Lung (tissue), 12 donors: Measurements from ENCODE around the gene ADGRF5. TPM values are rescaled to one million over a fixed set of nuclear protein-coding genes. Genes with fewer than 3 reads are reported as not detected.

Experiments used
- ATAC-seq: fragments of 200-7000 bp; cut with Tn5 transposase; one replicate; pipeline ENCODE4 v1.9.1; 2020; ENCODE audit warnings: moderate number of reproducible peaks; ENCODE audit not compliant: insufficient read depth, low FRiP score
- DNase-seq, 3 donors: peaks; one replicate each; pipeline ENCODE4 v3.0.0-alpha.2; 2013 to 2017
- H3K27ac ChIP-seq, 2 donors: one replicate each; pipeline ENCODE4 v1.5.1; 2013; ENCODE audit warnings: mild to moderate bottlenecking in 2 of 2, moderate library complexity in 2 of 2, control low read depth in 1 of 2, inconsistent platforms in 1 of 2, low read depth in 1 of 2, low read length in 1 of 2
- H3K27me3 ChIP-seq, 3 donors: one replicate each; pipeline ENCODE4 v1.5.1; 2013; ENCODE audit warnings: low read length in 2 of 3; ENCODE audit not compliant: control insufficient read depth in 3 of 3, insufficient read depth in 3 of 3
- H3K36me3 ChIP-seq, 4 donors: one replicate each; pipeline ENCODE4 v1.5.1; 2013; ENCODE audit warnings: low read length in 4 of 4, mild to moderate bottlenecking in 1 of 4, moderate library complexity in 1 of 4; ENCODE audit not compliant: control insufficient read depth in 4 of 4, insufficient read depth in 4 of 4
- H3K4me1 ChIP-seq, 5 donors: one replicate each; pipeline ENCODE4 v1.5.1; 2013; ENCODE audit warnings: low read length in 5 of 5, mild to moderate bottlenecking in 2 of 5, moderate library complexity in 1 of 5; ENCODE audit not compliant: control insufficient read depth in 5 of 5, insufficient read depth in 5 of 5
- H3K4me3 ChIP-seq: one replicate; pipeline ENCODE4 v1.5.1; 2013; ENCODE audit warnings: mild to moderate bottlenecking, control low read depth, moderate library complexity
- H3K9ac ChIP-seq, 2 donors: one replicate each; pipeline ENCODE4 v1.5.1; 2013; ENCODE audit warnings: low read length in 2 of 2, control low read depth in 1 of 2; ENCODE audit not compliant: insufficient read depth in 1 of 2
- H3K9me3 ChIP-seq, 4 donors: one replicate each; pipeline ENCODE4 v1.5.1; 2013; ENCODE audit warnings: low read length in 3 of 4, mild to moderate bottlenecking in 1 of 4, moderate library complexity in 1 of 4; ENCODE audit not compliant: control insufficient read depth in 4 of 4, insufficient read depth in 3 of 4
- WGBS, 2 donors: extraction: QIAGEN DNeasy Blood & Tissue Kit; methylation state at CpG; one replicate each; pipeline ENCODE4 v1.1.7; 2013; 5-methylcytosine and 5-hydroxymethylcytosine counted together
- polyA plus RNA-seq, 2 donors: library from polyadenylated mRNA; stranded (reverse); fragments of 200-250 nt; gene quantifications; one replicate each; pipeline ENCODE4 v1.2.1, GENCODE V29; 2013
- total RNA-seq, 2 donors: library from RNA; depleted of rRNA in 1 of 2; stranded (reverse); fragments of >200 nt in 1 of 2; gene quantifications; one replicate each; pipeline ENCODE4 v1.2.1, GENCODE V29; 2014 to 2021
- TF ChIP-seq, protein P1 (sequence below): IDR thresholded peaks from 2 replicates; pipeline ENCODE4 v1.5.1; 2012; ENCODE audit warnings: mild to moderate bottlenecking; ENCODE audit errors: control extremely low read depth, extremely low read depth
- donor health status: control.
- donor health status: control.
- donor health status: Bipolar disorder and iron deficiency.
- donor health status: healthy.
- donor health status: DM: yes; HTN: yes; CAD: no.

The ADGRF5 gene
- total and polyA plus RNA-seq, 4 donors, result 71.3 to 339 (median 142) TPM

GRCh38 chr6:46961711-46962110 lies 40.0 kb upstream of the ADGRF5 start:
- Histone ChIP-seq H3K9ac (no peak overlapping the region), H3K27me3 (no peaks in the 10 kb centered on the region), H3K36me3 (no peaks in the 10 kb centered on the region), H3K9me3 (no peaks in the 10 kb centered on the region), H3K4me3 (no peak overlapping the region), H3K27ac (no peak overlapping the region), H3K4me1 (peaks cover 0 to 9% (median 0%) of the 10 kb centered on the region in 5 donors)
- no peak for ATAC-seq
- DNase-seq, result no peak
- 74 to 86% methylated on average over 5 of the region's 5 CpGs for WGBS, 2 donors
- TF ChIP-seq, protein P1, sequence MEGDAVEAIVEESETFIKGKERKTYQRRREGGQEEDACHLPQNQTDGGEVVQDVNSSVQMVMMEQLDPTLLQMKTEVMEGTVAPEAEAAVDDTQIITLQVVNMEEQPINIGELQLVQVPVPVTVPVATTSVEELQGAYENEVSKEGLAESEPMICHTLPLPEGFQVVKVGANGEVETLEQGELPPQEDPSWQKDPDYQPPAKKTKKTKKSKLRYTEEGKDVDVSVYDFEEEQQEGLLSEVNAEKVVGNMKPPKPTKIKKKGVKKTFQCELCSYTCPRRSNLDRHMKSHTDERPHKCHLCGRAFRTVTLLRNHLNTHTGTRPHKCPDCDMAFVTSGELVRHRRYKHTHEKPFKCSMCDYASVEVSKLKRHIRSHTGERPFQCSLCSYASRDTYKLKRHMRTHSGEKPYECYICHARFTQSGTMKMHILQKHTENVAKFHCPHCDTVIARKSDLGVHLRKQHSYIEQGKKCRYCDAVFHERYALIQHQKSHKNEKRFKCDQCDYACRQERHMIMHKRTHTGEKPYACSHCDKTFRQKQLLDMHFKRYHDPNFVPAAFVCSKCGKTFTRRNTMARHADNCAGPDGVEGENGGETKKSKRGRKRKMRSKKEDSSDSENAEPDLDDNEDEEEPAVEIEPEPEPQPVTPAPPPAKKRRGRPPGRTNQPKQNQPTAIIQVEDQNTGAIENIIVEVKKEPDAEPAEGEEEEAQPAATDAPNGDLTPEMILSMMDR, result no peak

- TF ChIP-seq, protein P1, result no peak
- H3K27me3 ChIP-seq, result no peaks in the 10 kb centered on the region
- no peak overlapping the region for H3K4me3 ChIP-seq
- H3K9ac ChIP-seq, result no peak overlapping the region
- no peaks in the 10 kb centered on the region for H3K9me3 ChIP-seq
- no peaks in the 10 kb centered on the region for H3K36me3 ChIP-seq
- DNase-seq, result no peak
- H3K27ac ChIP-seq, result no peak overlapping the region
- H3K4me1 ChIP-seq, result peaks cover 0 to 9% (median 0%) of the 10 kb centered on the region in 5 donors
- no peak for ATAC-seq
These were observed 39.5 kb upstream of the ADGRF5 start for GRCh38 chr6:46961232-46961631.

DNA sequence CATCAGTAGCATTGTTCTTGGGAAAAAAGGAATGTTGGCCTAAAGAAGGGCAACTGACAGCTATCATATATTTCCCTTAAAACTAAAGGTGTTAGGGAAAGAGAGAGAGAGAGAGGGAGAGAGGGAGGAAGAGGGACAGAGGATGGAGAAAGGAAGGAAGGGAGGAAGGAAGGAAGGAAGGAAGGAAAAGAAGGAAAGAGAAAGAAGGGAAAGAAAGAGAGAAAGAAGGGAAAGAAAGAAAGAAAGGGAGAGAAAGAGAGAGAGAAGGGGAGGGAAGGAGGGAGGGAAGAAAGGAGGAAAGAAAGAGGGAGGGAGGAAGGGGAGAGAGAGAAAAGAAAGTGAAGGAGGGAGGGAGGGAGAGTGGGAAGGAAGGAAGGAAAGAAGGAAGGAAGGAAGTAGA lies 37.7 kb upstream of the ADGRF5 start:
- ATAC-seq (no peak), DNase-seq (no peak)
- no peak overlapping the region for H3K27ac ChIP-seq
- H3K9ac ChIP-seq, result no peak overlapping the region
- H3K4me3 ChIP-seq, result no peak overlapping the region
- H3K27me3 ChIP-seq, result no peaks in the 10 kb centered on the region
- no peaks in the 10 kb centered on the region for H3K9me3 ChIP-seq
- TF ChIP-seq, protein P1, result no peak
- H3K4me1 ChIP-seq, result peaks cover 0 to 8% (median 6%) of the 10 kb centered on the region in 5 donors
- no peaks in the 10 kb centered on the region for H3K36me3 ChIP-seq

DNA sequence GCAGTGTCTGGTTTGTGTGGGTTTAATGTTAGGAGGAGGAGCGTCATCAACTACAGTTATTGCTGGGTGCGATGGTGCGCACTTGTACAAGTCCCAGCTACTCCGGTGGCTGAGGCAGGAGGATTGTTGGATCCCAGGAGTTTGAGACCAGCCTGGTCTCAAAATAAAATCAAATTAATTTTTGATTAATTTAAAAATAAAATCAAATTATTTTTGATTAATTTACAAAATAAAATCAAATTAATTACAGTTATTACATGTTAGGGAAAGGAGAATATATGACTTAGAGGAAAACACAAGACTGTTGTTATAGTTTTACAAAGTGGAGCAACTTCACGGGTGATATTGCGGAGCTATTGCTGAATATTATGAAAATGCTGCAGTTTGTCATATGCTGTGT lies 34.7 kb upstream of the ADGRF5 start:
- WGBS, 2 donors, result 89 to 95% methylated on average over 6 of the region's 6 CpGs
- DNase-seq, result no peak
- ATAC-seq, result no peak

More for the DNA sequence above, 34.7 kb upstream of the ADGRF5 start:
- no peak overlapping the region for H3K4me3 ChIP-seq
- TF ChIP-seq, protein P1, result no peak
- no peaks in the 10 kb centered on the region for H3K9me3 ChIP-seq
- H3K36me3 ChIP-seq, result no peaks in the 10 kb centered on the region
- H3K4me1 ChIP-seq, result peaks cover 0 to 8% (median 6%) of the 10 kb centered on the region in 5 donors
- no peaks in the 10 kb centered on the region for H3K27me3 ChIP-seq
- no peak overlapping the region for H3K9ac ChIP-seq
- H3K27ac ChIP-seq, result peak overlapping the region in 1 of 2 donors; percentile 2
